Measurements from ENCODE around the gene ERO1A.

The ERO1A gene

DNA sequence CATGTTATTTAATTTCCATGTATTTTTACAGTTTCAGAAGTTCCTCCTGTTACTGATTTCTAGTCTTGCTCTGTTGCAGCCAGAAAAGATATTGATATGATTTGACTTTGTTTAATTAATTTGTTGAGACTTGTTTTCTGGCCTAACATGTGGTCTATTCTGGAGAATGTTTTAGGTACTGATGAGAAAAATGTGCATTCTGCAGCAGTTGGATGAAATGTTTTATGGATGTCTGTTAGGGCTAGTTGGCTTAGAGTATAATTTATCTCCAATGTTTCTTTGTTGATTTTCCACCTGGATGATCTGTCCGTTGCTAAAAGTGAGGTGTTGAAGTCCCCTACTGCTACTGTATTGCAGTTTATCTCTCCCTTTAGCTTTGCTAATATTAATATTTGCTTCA, 88.3 kb downstream of the ERO1A start:
- no peak for DNase-seq (ENCODE audit: low read depth in 2 of 2)

DNA sequence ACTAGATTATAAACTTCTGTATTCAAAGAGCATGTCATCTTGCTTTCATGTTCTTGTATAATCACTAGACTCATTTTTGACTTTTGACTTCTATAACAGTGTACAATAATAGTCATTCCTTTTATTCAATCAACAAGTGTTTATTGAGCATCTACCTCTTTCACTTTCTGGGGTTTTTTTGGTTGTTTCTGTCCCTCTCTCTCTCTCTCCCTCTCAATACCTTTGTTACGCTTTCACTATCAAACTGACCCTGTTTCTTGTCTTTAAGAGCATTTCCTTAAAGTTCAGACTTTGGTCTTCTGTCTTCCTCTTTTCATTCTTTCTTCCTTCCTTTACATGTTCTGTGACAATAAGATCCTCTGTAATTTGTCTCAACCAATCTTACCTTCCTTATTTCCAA, 93.2 kb downstream of the ERO1A start:
- no peak for DNase-seq (ENCODE audit: low read depth in 2 of 2)

DNA sequence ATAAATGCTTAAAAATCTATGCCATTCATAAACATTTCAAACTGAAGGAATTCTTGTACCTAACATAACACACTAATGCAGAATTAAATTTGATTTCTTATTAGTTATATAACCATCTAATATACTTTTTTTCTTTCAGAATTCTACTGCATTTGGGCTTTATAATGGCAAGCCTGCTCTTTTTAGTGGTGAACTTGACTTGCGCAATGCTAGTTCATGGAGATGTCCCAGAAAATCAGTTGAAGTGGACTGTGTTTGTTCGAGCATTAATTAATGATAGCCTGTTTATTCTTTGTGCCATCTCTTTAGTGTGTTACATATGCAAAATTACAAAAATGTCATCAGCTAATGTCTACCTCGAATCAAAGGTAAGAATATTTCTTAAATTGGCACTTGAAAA, 95.4 kb downstream of the ERO1A start:
- DNase-seq (ENCODE audit: low read depth in 2 of 2) = no peak

DNA sequence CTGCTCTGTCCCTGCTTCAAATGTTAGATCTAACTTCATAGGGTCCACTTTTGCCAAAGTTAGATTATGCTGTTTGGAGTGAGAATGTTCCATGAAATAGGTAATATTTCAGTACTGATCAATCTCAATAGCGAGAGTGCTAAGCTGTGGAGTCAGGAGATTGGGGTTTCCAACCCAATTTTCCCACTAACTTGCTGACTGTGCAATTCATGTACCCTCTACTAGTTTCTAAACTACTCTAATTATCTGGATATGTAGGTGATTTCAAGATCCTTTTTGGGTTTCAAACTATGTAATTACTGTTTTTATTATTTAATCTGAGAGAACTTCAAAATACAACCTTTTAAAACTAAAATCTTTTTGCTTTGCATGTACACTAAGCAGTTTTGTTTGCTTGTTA, 96.8 kb downstream of the ERO1A start:
- no peak for DNase-seq (ENCODE audit: low read depth in 2 of 2)

DNA sequence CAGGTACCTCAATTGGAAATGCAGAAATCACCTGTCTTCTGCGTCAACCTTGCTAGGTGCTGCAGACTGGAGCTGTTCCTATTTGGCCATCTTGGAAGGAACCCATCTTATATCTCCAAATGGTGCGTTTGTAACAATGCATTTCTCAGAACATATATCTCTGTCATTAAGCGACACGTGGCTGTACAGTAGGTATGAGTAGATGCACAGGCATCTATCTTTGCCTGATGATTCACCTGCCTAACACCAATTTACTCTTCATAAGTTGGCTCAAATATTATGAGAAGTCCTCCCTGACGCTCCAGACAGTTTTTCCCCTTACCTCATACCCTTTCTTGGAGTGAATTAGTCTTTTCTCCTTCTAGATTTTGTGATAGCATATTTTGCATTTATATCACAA, 98.5 kb downstream of the ERO1A start:
- DNase-seq (ENCODE audit: low read depth in 2 of 2) = no peak

DNA sequence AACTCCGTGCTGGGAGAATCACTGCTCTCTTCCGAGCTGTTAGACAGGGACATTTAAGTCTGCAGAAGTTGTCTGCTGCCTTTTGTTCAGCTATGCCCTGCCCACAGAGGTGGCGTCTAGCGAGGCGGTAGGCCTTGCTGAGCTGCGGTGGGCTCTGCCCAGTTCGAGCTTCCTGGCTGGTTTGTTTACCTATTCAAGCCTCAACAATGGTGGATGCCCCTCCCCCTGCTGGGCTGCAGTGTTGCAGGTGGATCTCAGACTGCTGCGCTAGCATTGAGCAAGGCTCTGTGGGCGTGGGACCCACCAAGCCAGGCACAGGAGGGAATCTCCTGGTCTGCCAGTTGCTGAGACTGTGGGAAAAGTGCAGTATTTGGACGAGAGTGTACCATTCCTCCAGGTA, 99.0 kb downstream of the ERO1A start:
- no peak for DNase-seq (ENCODE audit: low read depth in 2 of 2)

GRCh38 chr14:52590318-52590717, 105.0 kb downstream of the ERO1A start:
- no peak for DNase-seq (ENCODE audit: low read depth in 2 of 2)
